ENCODE data around the gene FAM222A.

The FAM222A gene

GRCh38 chr12:109702111-109702841 lies 11.3 kb upstream of the FAM222A start:
- no peaks in the 10 kb centered on the region for H3K36me3 Mint-ChIP-seq
- ATAC-seq, result no peak
- no peak overlapping the region for H3K27ac Mint-ChIP-seq
- DNase-seq (ENCODE audit: low spot score in 2 of 2), result no peak
- no peaks in the 10 kb centered on the region for H3K4me1 Mint-ChIP-seq
- H3K9me3 Mint-ChIP-seq, result no peaks in the 10 kb centered on the region
- H3K4me3 Mint-ChIP-seq, result no peak overlapping the region

GRCh38 chr12:109703684-109704083 lies 9.9 kb upstream of the FAM222A start:
- no peak overlapping the region for H3K27ac Mint-ChIP-seq
- ATAC-seq (no peak), DNase-seq (ENCODE audit: low spot score in 2 of 2) (no peak)
- no peaks in the 10 kb centered on the region for H3K9me3 Mint-ChIP-seq
- H3K4me3 Mint-ChIP-seq, result no peak overlapping the region
- H3K4me1 Mint-ChIP-seq, result no peaks in the 10 kb centered on the region
- H3K36me3 Mint-ChIP-seq, result no peaks in the 10 kb centered on the region

GRCh38 chr12:109704371-109705098 lies 9.1 kb upstream of the FAM222A start:
- Mint-ChIP-seq H3K36me3 (no peaks in the 10 kb centered on the region), H3K4me3 (no peak overlapping the region), H3K4me1 (no peaks in the 10 kb centered on the region), H3K27ac (no peak overlapping the region), H3K9me3 (no peaks in the 10 kb centered on the region)
- DNase-seq (ENCODE audit: low spot score in 2 of 2) (no peak), ATAC-seq (no peak)

- Mint-ChIP-seq H3K36me3 (no peaks in the 10 kb centered on the region), H3K4me1 (no peaks in the 10 kb centered on the region), H3K4me3 (no peak overlapping the region), H3K9me3 (no peaks in the 10 kb centered on the region), H3K27ac (no peak overlapping the region)
- no peak for DNase-seq (ENCODE audit: low spot score in 2 of 2)
- no peak for ATAC-seq
Measured at GRCh38 chr12:109705291-109705690, 8.3 kb upstream of the FAM222A start.

GRCh38 chr12:109706398-109706746 lies 7.3 kb upstream of the FAM222A start:
- ATAC-seq, result no peak
- Mint-ChIP-seq H3K4me3 (no peak overlapping the region), H3K9me3 (no peaks in the 10 kb centered on the region), H3K36me3 (no peaks in the 10 kb centered on the region), H3K4me1 (no peaks in the 10 kb centered on the region), H3K27ac (no peak overlapping the region)
- DNase-seq (ENCODE audit: low spot score in 2 of 2), result no peak

GRCh38 chr12:109706747-109707469 lies 6.7 kb upstream of the FAM222A start:
- no peak overlapping the region for H3K4me3 Mint-ChIP-seq
- H3K27ac Mint-ChIP-seq, result no peak overlapping the region
- no peaks in the 10 kb centered on the region for H3K36me3 Mint-ChIP-seq
- no peak for ATAC-seq
- H3K9me3 Mint-ChIP-seq, result no peaks in the 10 kb centered on the region
- no peak for DNase-seq (ENCODE audit: low spot score in 2 of 2)
- no peaks in the 10 kb centered on the region for H3K4me1 Mint-ChIP-seq

GRCh38 chr12:109707470-109707821 lies 6.2 kb upstream of the FAM222A start:
- ATAC-seq, result no peak

GRCh38 chr12:109708939-109709338 lies 4.7 kb upstream of the FAM222A start:
- Mint-ChIP-seq H3K4me3 (no peak overlapping the region), H3K36me3 (no peaks in the 10 kb centered on the region), H3K9me3 (no peaks in the 10 kb centered on the region), H3K27ac (no peak overlapping the region), H3K4me1 (no peaks in the 10 kb centered on the region)
- DNase-seq (ENCODE audit: low spot score in 2 of 2), result no peak
- ATAC-seq, result no peak

More at GRCh38 chr12:109707470-109707821, 6.2 kb upstream of the FAM222A start:
- no peak overlapping the region for H3K27ac Mint-ChIP-seq
- DNase-seq (ENCODE audit: low spot score in 2 of 2), result no peak
- no peaks in the 10 kb centered on the region for H3K9me3 Mint-ChIP-seq
- H3K4me3 Mint-ChIP-seq, result no peak overlapping the region
- H3K4me1 Mint-ChIP-seq, result no peaks in the 10 kb centered on the region
- H3K36me3 Mint-ChIP-seq, result no peaks in the 10 kb centered on the region

GRCh38 chr12:109709401-109709991 lies 4.1 kb upstream of the FAM222A start:
- ATAC-seq (no peak), DNase-seq (ENCODE audit: low spot score in 2 of 2) (no peak)
- H3K4me3 Mint-ChIP-seq, result no peak overlapping the region
- H3K9me3 Mint-ChIP-seq, result no peaks in the 10 kb centered on the region
- no peak overlapping the region for H3K27ac Mint-ChIP-seq
- no peaks in the 10 kb centered on the region for H3K4me1 Mint-ChIP-seq
- no peaks in the 10 kb centered on the region for H3K36me3 Mint-ChIP-seq

- ATAC-seq (no peak), DNase-seq (ENCODE audit: low spot score in 2 of 2) (no peak)
- H3K36me3 Mint-ChIP-seq, result no peaks in the 10 kb centered on the region
- no peak overlapping the region for H3K4me3 Mint-ChIP-seq
- no peak overlapping the region for H3K27ac Mint-ChIP-seq
- H3K4me1 Mint-ChIP-seq, result no peaks in the 10 kb centered on the region
- no peaks in the 10 kb centered on the region for H3K9me3 Mint-ChIP-seq
Measured at GRCh38 chr12:109710205-109710746, 3.3 kb upstream of the FAM222A start.

GRCh38 chr12:109710747-109711595 lies 2.7 kb upstream of the FAM222A start:
- H3K4me3 Mint-ChIP-seq, result no peak overlapping the region
- no peak for DNase-seq (ENCODE audit: low spot score in 2 of 2)
- H3K27ac Mint-ChIP-seq, result no peak overlapping the region
- no peak for ATAC-seq
- no peaks in the 10 kb centered on the region for H3K4me1 Mint-ChIP-seq
- no peaks in the 10 kb centered on the region for H3K9me3 Mint-ChIP-seq
- H3K36me3 Mint-ChIP-seq, result no peaks in the 10 kb centered on the region

- Mint-ChIP-seq H3K36me3 (no peaks in the 10 kb centered on the region), H3K9me3 (no peaks in the 10 kb centered on the region), H3K27ac (no peak overlapping the region), H3K4me1 (no peaks in the 10 kb centered on the region), H3K4me3 (no peak overlapping the region)
- ATAC-seq (no peak), DNase-seq (ENCODE audit: low spot score in 2 of 2) (no peak)
Measured at GRCh38 chr12:109711596-109712461, 1.8 kb upstream of the FAM222A start.

GRCh38 chr12:109714141-109714912 lies 702 bp downstream of the FAM222A start:
- peak; percentile 42 to 81 for DNase-seq (ENCODE audit: low spot score in 2 of 2)
- ATAC-seq, result peak; percentile 24
- no peak overlapping the region for H3K27ac Mint-ChIP-seq
- no peaks in the 10 kb centered on the region for H3K36me3 Mint-ChIP-seq
- H3K4me1 Mint-ChIP-seq, result no peaks in the 10 kb centered on the region
- no peaks in the 10 kb centered on the region for H3K9me3 Mint-ChIP-seq
- peak overlapping the region; percentile 55 for H3K4me3 Mint-ChIP-seq

All from stimulated activated effector memory CD8-positive, alpha-beta T cell treated with anti-CD3 and anti-CD28 coated beads, Interleukin-12 subunit alpha, Interleukin-12 subunit beta, amount 100 ng/mL, for 72 hours (primary cell).